SK-N-MC (cell line): Measurements from ENCODE around the gene KPNA1.

Experiments used
- EZH2 ChIP-seq: fragments of 200-600 bp; sonication (generic); IDR thresholded peaks from one replicate; pipeline ENCODE4 v1.6.1; 2017; ENCODE audit warnings: antibody characterized with exemption
- FOXP2 ChIP-seq: optimal IDR thresholded peaks from 2 replicates; pipeline ENCODE3; 2011; ENCODE audit warnings: mild to moderate bottlenecking, moderate library complexity; ENCODE audit not compliant: insufficient read depth; ENCODE audit errors: extremely low read length, control extremely low read depth
- POLR2AphosphoS5 ChIP-seq: IDR thresholded peaks from 2 replicates; pipeline ENCODE4 v1.6.1; 2012; ENCODE audit warnings: mild to moderate bottlenecking, low read depth, low read length, borderline replicate concordance

- no peak for TF ChIP-seq EZH2
- no peak for TF ChIP-seq POLR2AphosphoS5
- TF ChIP-seq FOXP2, result no peak
Observed at GRCh38 chr3:122559906-122560305, 45.2 kb upstream of the KPNA1 start.
